Cardiac muscle cell (in vitro differentiated cells and primary cell): Measurements from ENCODE around the gene CD3D. TPM values are rescaled to one million over a fixed set of nuclear protein-coding genes. Genes with fewer than 3 reads are reported as not detected.

ENCODE experiments used
- DNase-seq, 2 donors: peaks; one replicate each; pipeline versions ENCODE4 v3.0.0 to v3.0.0-alpha.2; 2010 to 2017; ENCODE audit warnings: low read depth in 1 of 2, low spot score in 1 of 2
- H3K27ac ChIP-seq: fragments of 200-600 bp; sonication (generic); 2 replicates; pipeline ENCODE4 v1.5.1; 2016
- H3K27me3 ChIP-seq: fragments of 200-600 bp; sonication (generic); 2 replicates; pipeline ENCODE4 v1.6.0; 2016; ENCODE audit warnings: control low read depth
- H3K36me3 ChIP-seq: fragments of 200-600 bp; sonication (generic); 2 replicates; pipeline ENCODE4 v1.5.1; 2016; ENCODE audit warnings: control low read depth
- H3K4me1 ChIP-seq: fragments of 200-600 bp; sonication (generic); 2 replicates; pipeline ENCODE4 v1.8.1; 2017; ENCODE audit warnings: low read depth, mild to moderate bottlenecking, mixed run types
- H3K4me3 ChIP-seq: fragments of 200-600 bp; sonication (generic); 2 replicates; pipeline ENCODE4 v1.5.1; 2016; ENCODE audit warnings: mild to moderate bottlenecking
- H3K9me3 ChIP-seq: fragments of 200-600 bp; sonication (generic); 2 replicates; pipeline ENCODE4 v1.5.1; 2017; ENCODE audit warnings: low read depth, mild to moderate bottlenecking, control low read depth
- polyA plus RNA-seq: library from polyadenylated mRNA; unstranded; fragments of >200 nt; fragmentation: Nextera tagmentation; extraction: Ambion mirVana; gene quantifications from 2 replicates; pipeline ENCODE4 v1.2.1, GENCODE V29; 2016
- total RNA-seq: library from RNA; depleted of rRNA; stranded (reverse); fragments of >200 nt; gene quantifications from 2 replicates; pipeline ENCODE4 v1.2.3, GENCODE V29; 2016
- TF ChIP-seq, protein P1 (sequence below): IDR thresholded peaks from 2 replicates; pipeline ENCODE4 v1.5.1; 2012; ENCODE audit warnings: low read depth, mild to moderate bottlenecking, low read length

CD3D gene
- total and polyA plus RNA-seq, 2 experiments from 2014 or later: not detected

DNA sequence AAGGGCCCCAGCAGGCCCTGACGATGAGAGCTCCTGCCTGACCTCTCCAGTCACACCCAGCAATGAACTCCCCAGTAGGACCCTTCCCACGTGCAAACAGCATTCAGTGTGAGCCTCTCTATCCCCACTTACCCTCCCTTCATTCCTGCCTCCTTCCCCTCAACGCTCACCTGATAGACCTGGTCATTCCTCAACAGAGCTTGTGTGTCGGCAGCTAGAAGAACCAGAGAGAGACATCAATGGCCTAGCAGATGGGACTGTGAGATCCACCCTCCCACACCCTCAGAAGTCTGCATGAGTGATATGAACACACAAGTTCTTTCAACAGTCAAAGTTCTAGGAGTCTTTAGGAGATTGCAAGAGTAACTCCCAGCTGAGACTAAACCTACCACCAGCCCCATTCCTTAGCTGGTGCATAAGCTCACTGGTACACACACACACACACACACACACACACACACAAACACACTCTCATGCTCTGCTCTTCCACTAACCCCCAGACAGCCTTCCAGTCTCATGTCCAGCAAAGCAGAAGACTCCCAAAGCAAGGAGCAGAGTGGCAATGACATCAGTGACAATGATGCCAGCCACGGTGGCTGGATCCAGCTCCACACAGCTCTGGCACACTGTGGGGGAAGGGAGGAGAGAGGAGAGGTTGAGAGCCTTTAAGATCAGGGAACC, 3.1 kb downstream of the CD3D start:
- no peaks in the 10 kb centered on the region for H3K9me3 ChIP-seq
- no peak overlapping the region for H3K27ac ChIP-seq
- no peak for DNase-seq
- H3K4me3 ChIP-seq: no peak overlapping the region
- peaks cover 7% of the 10 kb centered on the region for H3K27me3 ChIP-seq
- no peaks in the 10 kb centered on the region for H3K4me1 ChIP-seq
- H3K36me3 ChIP-seq: no peaks in the 10 kb centered on the region
- TF ChIP-seq, protein P1, sequence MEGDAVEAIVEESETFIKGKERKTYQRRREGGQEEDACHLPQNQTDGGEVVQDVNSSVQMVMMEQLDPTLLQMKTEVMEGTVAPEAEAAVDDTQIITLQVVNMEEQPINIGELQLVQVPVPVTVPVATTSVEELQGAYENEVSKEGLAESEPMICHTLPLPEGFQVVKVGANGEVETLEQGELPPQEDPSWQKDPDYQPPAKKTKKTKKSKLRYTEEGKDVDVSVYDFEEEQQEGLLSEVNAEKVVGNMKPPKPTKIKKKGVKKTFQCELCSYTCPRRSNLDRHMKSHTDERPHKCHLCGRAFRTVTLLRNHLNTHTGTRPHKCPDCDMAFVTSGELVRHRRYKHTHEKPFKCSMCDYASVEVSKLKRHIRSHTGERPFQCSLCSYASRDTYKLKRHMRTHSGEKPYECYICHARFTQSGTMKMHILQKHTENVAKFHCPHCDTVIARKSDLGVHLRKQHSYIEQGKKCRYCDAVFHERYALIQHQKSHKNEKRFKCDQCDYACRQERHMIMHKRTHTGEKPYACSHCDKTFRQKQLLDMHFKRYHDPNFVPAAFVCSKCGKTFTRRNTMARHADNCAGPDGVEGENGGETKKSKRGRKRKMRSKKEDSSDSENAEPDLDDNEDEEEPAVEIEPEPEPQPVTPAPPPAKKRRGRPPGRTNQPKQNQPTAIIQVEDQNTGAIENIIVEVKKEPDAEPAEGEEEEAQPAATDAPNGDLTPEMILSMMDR: no peak

DNA sequence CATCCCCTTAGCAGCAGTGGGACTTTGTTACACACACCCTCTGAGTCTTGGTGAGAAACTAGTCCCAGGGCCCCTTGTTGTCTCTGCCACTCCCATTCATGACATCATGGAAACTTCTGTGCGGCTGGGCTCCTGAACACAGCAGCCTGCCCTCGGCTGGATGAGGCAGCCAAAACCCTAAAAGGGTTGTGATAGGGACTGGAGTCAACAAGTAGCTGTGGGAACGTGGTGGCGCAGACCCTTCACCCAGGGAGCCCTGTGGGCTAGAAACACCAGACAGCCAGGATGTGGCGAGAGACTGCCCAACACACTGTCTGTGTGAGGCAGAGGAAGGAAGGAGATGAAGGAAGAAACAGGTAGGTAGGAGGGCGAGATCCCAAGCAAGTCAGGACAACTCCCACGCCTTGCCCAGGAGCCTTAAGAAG, 3.9 kb downstream of the CD3D start:
- H3K27ac ChIP-seq: no peak overlapping the region
- no peaks in the 10 kb centered on the region for H3K36me3 ChIP-seq
- no peaks in the 10 kb centered on the region for H3K9me3 ChIP-seq
- no peak overlapping the region for H3K4me3 ChIP-seq
- peak in 1 of 2 donors; percentile 33 for DNase-seq
- TF ChIP-seq, protein P1: no peak
- no peaks in the 10 kb centered on the region for H3K4me1 ChIP-seq
- H3K27me3 ChIP-seq: peaks cover 7% of the 10 kb centered on the region

DNA sequence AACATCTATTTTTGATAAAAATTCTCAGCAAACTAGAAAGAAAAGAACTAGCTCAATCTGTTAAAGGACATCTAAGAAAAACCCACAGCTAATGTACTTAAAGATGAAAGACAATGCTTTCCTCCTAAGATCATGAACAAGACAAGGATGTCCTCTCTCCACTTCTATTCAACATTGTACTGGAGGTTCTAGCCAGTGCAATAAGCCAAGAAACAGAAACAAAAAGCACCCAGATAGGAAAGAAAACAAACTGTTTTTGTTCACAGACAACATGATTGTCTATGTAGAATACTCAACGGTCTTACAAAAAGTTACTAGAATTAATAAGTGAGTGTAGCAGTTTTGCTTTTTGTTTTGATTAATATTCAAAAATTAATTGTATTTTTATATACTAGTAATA, 7.8 kb downstream of the CD3D start:
- peaks cover 7% of the 10 kb centered on the region for H3K27me3 ChIP-seq
- no peak for DNase-seq
- no peaks in the 10 kb centered on the region for H3K4me1 ChIP-seq
- no peaks in the 10 kb centered on the region for H3K36me3 ChIP-seq
- H3K9me3 ChIP-seq: no peaks in the 10 kb centered on the region
- TF ChIP-seq, protein P1: no peak
- no peak overlapping the region for H3K4me3 ChIP-seq
- H3K27ac ChIP-seq: no peak overlapping the region

DNA sequence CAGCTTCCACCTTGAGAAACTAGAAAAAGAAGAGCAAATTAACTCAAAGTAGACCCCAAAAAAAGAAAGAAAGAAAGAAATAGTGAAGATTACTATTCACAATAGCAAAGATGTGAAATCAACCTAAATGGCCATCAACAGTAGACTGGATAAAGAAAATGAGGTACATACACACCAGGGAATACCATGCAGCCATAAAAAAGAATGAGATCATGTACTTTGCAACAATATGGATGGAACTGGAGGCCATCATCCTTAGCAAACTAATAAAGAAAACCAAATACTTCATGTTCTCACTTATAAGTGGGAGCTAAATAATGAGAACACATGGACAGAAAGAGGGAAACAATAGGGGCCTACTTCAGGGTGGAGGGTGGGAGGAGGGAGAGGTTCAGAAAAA, 13.8 kb downstream of the CD3D start:
- Histone ChIP-seq H3K4me1 (no peaks in the 10 kb centered on the region), H3K36me3 (no peaks in the 10 kb centered on the region), H3K9me3 (no peaks in the 10 kb centered on the region), H3K27me3 (peaks cover 3% of the 10 kb centered on the region), H3K27ac (no peak overlapping the region), H3K4me3 (no peak overlapping the region)
- DNase-seq: no peak
- TF ChIP-seq, protein P1: no peak

DNA sequence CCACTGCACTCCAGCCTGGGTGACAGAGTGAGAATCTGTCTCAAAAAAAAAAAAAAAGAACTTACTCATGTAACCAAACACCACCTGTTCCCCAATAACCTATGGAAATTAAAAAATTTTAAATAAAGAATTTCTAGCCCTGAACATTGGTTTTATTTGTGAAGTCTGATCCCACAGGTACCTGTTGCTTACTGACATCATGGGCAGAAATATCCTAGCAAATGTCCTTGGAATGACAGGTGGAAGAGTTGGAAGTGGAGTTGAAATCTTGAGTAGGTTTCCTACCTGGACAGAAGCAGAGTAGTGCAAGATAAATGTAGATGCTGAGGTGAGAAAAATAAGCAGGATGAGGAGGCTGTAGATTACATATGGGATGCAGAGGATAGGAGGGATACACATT, 17.2 kb downstream of the CD3D start:
- Histone ChIP-seq H3K4me1 (no peaks in the 10 kb centered on the region), H3K27ac (no peak overlapping the region), H3K4me3 (no peak overlapping the region), H3K27me3 (peaks cover 3% of the 10 kb centered on the region), H3K36me3 (no peaks in the 10 kb centered on the region), H3K9me3 (no peaks in the 10 kb centered on the region)
- TF ChIP-seq, protein P1: no peak
- DNase-seq: no peak
